ENCODE results near the gene IRAK1.

DNA sequence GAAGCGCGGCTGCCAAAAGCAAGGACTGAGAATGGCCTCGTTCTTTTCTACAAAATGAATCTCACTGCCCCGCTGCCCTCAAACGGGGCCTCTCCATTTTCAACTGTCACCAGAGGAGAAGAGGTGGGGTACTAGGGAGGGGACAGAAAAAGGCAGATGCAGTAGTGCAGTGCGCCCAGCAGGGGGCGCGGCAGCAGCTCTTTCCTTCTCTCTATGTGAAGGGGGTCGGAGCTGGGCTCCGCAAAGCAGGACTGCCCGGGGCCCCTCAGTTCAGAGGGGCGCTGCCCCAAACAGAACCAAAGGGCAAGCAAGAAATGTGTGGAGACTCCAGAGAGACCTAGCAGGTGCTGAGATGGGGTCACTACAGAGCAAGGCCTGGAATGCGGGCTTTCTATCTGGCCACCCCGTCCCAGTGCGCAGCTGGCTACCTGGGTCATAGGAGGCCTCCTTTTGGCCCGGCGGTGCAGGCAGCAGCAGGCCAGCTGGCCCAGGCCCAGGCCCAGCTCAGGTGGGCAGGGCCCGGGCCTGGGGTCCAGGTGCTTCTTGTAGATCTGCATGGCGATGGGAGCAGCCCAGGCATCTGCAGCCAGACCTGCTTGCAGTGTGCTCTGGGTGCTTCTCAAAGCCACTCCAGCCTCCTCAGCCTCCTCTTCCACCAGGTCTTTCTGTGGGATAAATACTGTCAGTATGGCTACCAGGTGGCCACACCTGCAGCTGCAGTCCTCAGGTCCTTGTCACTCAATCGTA is 5.9 kb downstream of the IRAK1 start:
- TF ChIP-seq, protein P1, sequence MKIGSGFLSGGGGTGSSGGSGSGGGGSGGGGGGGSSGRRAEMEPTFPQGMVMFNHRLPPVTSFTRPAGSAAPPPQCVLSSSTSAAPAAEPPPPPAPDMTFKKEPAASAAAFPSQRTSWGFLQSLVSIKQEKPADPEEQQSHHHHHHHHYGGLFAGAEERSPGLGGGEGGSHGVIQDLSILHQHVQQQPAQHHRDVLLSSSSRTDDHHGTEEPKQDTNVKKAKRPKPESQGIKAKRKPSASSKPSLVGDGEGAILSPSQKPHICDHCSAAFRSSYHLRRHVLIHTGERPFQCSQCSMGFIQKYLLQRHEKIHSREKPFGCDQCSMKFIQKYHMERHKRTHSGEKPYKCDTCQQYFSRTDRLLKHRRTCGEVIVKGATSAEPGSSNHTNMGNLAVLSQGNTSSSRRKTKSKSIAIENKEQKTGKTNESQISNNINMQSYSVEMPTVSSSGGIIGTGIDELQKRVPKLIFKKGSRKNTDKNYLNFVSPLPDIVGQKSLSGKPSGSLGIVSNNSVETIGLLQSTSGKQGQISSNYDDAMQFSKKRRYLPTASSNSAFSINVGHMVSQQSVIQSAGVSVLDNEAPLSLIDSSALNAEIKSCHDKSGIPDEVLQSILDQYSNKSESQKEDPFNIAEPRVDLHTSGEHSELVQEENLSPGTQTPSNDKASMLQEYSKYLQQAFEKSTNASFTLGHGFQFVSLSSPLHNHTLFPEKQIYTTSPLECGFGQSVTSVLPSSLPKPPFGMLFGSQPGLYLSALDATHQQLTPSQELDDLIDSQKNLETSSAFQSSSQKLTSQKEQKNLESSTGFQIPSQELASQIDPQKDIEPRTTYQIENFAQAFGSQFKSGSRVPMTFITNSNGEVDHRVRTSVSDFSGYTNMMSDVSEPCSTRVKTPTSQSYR (CRISPR knock-in tag; IDR thresholded peaks at IDR 0.05; ENCODE audit: borderline replicate concordance), result no peak
- TF ChIP-seq, protein P2, sequence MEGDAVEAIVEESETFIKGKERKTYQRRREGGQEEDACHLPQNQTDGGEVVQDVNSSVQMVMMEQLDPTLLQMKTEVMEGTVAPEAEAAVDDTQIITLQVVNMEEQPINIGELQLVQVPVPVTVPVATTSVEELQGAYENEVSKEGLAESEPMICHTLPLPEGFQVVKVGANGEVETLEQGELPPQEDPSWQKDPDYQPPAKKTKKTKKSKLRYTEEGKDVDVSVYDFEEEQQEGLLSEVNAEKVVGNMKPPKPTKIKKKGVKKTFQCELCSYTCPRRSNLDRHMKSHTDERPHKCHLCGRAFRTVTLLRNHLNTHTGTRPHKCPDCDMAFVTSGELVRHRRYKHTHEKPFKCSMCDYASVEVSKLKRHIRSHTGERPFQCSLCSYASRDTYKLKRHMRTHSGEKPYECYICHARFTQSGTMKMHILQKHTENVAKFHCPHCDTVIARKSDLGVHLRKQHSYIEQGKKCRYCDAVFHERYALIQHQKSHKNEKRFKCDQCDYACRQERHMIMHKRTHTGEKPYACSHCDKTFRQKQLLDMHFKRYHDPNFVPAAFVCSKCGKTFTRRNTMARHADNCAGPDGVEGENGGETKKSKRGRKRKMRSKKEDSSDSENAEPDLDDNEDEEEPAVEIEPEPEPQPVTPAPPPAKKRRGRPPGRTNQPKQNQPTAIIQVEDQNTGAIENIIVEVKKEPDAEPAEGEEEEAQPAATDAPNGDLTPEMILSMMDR (CRISPR knock-in tag; IDR thresholded peaks at IDR 0.05), result peak; percentile 77
- no peak for TF ChIP-seq ESRRA (CRISPR knock-in tag; IDR thresholded peaks at IDR 0.05; ENCODE audit: low read depth)

All from HepG2 (cell line).